ENCODE data around the gene PODN.

Gene PODN

DNA sequence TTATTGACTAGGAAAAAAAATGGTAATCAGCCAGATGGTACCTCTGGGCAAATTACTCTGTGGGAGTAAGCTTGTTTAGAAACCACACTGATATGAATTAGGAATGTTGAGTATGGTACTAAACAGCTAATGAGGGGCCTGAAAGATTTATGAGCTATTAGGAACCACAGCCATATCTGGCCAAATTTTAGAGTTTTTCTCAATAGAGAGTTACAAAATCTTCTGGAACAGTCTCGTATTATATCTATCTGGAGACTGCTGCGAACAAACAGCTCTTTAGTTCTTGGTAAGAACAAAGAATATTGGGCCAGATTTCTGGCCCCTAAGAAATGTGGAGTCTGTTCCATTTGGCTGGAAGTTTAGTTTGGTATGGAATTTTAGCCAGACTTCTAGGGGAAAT is 4.9 kb upstream of the PODN start:
- DNase-seq, result no peak

GRCh38 chr1:53060579-53060978 is 1.4 kb upstream of the PODN start:
- DNase-seq, result no peak

DNA sequence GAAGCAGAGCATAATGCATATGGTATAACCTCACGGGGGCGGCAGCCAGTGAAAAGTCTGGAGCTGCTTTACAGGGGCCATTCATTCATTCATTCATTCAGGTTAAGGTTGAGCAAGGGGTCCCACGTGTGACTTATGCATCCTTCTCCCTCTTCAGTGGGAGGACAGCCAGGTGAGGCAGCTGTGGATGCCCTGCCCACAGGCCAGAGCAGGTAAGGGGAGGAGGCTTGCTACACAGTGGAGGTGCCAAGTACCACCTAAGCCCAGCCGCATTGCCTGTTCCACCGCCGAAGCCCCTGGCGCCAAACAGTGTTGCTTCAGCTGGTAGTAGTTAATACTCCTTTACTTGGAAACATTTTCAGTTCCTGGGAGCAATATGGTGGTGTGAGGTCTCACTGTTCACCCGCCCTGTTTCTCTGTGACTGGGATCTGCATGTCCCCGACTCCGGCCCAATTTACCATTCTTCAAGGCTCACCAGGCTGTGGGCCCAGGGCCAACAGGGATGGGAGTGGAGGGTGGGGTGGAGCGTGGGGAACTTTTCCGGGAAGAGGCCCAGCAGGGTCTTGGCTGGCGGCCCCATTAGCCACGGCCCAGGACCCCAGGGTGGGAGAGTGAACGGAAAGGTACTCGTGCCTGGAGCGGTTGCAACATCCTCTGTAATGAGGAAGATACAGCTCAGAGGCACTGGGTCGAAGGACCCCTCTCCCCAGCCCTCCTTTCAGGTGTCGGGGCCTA is 722 bp upstream of the PODN start:
- DNase-seq, result no peak

DNA sequence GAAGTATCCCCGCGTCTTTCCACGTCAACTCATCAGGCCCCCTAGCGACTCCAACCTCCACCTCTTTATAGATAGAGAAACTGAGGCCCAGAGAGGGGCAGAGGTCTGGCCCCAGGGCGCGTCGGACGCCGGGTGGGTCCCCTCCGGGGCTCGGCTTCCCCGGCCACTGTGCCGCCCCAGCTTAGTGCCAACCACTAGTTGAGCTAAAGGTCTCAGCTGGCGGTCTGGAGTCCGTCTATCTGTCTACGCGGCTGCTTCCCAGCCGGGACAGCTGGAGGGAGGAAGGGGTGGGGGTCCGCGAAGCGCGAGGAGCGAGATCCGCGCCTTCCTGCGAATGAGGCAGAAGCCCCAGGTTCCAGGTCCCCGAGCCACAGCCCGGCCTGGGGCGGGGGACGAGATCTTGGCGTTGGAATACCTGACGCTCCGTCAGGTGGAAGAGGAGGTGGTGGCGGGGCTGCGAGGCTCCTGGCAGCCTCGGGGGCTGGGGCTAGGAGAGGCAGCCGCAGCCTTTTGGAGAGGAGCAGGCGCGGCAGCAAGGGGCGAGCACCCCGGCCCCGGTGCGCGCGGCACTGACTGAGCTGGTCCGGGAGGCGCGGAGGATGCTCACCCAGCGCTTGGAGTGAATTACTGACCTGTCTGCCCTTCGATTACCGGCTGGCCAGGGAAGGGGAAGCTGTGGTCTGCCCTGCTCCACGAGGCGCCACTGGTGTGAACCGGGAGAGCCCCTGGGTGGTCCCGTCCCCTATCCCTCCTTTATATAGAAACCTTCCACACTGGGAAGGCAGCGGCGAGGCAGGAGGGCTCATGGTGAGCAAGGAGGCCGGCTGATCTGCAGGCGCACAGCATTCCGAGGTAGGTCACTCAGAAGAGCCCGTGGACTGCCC is 937 bp downstream of the PODN start:
- DNase-seq, result no peak

DNA sequence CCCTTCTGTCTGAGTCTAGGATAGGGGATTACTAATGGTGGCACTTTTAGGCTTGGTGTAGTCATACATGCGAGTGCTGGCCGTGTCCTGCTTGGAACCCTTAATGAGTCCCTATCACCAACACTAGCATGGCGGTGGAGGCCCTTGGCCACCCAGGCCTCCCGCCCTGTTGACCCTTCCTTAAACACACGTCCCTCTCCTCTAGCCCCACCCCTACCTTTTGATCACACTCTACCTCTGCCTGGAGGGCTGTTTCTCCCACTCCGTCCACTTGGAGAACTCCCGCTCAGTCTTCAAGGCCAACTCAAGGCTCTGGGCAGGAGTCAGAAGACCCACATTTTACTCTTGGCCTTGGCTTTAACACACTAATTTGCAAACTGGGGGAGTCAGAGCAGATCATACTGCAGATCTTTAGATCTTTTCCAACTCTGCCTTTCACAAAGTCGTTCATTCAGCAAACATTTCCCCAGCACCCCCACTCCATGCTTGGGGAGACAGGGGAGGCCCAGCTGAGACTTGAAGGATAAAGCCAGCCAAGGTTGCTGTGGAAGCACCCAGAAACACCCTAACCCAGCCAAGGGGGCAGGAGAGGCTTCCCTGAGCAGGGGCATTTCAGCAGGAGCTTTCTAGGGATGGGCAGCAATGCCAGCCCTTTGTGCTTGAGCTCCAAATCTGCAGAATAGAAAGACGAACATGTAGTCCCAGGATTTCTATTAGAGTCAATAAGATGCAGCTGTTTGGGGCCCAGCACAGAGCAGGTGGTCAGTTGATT is 1.9 kb downstream of the PODN start:
- no peak for DNase-seq

- no peak for DNase-seq
Measured at GRCh38 chr1:53065391-53065790, 3.4 kb downstream of the PODN start.

DNA sequence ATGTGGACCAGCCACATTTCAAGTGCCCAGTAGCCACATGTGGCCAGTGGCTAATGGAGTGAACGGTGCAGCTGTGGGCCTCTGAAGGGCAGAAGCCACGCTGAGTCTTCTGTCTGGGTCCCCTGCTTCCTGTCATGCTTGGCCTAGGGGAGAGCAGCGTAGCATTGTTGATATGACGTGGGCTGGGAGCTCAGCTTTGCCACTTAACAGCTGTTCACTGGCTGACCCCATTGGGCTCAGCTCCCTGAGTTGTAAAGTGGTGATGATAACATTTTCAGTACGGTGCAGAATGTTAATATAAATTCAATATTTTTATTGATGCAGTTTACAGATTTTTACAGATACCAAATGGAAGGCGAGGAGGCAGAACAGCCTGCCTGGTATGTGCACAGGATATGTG is 4.5 kb downstream of the PODN start:
- no peak for DNase-seq

DNA sequence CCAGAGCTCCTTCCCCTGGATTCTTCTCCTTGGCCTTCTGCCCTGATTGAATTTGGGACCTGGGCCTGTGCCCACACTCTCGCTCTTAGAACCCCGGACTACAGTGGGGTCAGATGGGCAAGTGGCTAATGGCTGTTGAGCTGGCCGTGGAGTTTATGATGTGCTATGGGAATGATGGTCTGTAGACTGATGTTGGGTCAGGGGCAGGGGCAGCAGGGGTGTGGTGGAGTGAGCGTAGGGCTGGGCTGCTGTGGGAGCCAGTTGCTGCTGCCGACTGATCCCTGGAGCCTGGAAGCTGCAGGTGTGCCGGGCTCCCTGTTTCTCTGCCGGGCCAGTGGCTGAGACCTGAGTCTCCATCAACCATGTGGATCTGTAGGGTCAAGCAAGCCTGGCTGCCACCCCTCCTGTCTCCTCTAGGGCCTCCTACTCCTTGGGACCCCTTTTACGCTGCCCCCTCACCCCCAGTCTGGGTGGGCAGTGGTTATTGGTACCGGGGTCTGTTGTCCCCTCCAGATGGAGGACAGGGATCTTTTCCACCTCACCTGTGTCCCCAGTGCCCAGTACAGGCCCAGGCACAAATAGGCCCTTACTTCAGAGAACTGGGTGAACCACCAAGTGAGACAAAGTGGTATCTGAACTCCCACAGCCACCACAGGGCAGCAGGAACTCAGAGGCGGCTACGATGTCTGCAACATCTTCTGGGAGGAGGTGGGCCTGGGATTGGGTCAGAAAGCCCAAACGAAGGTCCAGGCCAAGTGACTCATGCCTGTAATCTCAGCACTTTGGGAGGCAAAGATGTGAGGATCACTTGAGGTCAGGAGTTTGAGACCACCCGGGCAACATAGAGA is 5.1 kb downstream of the PODN start:
- no peak for DNase-seq

- DNase-seq, result no peak
Measured at GRCh38 chr1:53067886-53068285, 5.9 kb downstream of the PODN start.

GRCh38 chr1:53068314-53069099 is 6.5 kb downstream of the PODN start:
- no peak for DNase-seq

GRCh38 chr1:53069265-53069662 is 7.3 kb downstream of the PODN start:
- no peak for DNase-seq

DNA sequence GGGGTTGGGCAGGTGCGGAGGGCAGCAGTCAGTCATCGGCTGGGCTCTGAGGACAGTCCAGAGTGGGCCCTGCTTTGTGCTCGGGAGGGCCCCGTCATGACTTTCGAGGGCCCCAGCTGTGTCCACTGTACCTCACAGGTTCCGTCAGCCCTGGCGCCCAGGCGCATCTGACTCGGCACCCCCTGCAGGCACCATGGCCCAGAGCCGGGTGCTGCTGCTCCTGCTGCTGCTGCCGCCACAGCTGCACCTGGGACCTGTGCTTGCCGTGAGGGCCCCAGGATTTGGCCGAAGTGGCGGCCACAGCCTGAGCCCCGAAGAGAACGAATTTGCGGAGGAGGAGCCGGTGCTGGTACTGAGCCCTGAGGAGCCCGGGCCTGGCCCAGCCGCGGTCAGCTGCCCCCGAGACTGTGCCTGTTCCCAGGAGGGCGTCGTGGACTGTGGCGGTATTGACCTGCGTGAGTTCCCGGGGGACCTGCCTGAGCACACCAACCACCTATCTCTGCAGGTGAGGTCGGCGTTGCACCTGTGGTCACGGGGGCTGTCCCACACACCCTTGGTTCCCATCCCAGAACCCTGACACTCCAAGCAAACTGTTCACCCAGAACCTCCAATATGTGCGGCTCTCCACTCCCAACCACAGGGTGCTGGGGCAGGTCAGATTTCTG is 7.8 kb downstream of the PODN start:
- no peak for DNase-seq

DNA sequence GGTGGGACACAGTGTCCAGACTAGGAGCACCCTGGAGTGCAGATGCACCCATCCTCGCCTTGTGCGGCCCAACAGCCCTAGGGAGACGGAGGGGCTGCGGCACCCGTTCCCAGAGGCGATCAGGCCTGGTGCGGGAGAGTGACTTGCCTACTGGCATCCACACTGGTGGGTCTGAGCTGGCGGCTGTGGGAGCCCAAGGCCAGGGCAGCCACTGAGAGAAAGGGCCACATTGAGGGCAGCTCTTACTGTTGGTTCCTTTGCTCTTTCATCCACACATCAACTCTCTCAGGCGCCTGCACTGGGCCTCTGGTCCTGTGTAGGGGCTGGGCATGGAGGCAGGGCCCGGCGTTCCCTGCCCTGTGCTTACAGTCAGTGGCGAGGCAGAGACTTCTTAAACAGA is 8.6 kb downstream of the PODN start:
- DNase-seq, result no peak

DNA sequence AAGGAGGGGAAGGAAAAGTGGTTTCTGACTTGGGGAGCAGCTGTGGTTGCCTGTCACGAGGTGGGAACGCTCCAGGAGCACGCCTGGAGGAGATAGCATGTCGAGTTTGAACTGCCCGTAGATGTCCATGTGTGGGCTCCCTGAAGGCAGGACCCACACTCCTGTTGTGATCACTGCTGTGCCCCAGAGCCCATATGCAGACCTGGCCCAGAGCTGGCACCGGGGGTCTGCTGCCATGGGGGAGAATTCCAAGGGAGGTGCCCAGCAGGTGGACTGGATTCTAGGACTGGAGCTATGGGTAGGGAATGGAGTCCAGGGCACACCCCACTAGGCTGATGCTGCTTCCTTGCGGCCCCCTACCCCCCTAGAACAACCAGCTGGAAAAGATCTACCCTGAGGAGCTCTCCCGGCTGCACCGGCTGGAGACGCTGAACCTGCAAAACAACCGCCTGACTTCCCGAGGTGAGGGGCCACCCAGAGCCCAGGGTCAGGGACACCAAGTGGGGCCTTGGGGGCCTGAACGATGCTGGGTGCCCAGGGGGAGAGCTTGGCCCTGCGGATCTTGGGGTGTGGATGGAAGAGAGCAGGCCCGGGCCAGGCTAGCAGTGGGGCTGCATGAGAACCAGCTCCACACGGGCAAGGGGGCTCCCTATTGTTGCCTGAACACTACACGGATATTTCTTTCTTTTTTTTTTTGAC is 9.3 kb downstream of the PODN start:
- DNase-seq, result no peak

DNA sequence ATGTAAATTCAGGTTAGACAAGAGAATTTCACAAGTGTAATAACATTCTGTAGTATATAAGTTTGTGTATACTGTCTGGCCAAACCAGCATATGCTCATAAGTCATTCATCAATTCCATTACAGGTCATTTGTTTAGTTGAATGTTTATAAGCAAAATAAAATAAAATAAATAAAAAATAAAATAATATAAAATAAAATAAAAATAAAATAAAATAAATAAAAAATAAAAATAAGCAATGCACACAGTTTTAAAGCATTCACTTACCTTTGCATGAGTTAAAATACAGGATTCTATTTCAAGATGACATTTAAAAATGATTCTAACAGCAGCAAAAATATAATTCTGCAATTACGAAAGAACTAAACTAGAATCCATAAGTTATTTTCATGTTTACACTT is 9.9 kb downstream of the PODN start:
- no peak for DNase-seq

DNA sequence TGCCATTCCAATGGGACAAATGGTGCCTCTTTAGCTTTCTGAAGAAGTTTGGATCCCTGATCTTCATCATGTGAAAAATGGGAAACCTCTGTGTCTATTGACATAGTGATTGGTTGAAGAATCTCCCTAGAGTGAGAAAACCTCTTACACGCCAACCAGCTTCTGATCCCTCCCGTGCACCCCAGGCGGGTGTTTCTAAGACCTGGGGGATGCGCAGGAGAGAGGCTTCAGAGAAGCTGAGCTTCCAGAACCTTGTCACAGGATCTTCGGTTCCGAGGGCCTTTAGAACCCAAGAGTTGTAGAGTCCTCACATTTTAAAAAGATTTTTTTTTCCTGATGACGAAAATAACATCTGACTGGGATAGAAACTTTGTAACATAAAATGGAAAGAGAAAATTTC is 11.3 kb downstream of the PODN start:
- no peak for DNase-seq

DNA sequence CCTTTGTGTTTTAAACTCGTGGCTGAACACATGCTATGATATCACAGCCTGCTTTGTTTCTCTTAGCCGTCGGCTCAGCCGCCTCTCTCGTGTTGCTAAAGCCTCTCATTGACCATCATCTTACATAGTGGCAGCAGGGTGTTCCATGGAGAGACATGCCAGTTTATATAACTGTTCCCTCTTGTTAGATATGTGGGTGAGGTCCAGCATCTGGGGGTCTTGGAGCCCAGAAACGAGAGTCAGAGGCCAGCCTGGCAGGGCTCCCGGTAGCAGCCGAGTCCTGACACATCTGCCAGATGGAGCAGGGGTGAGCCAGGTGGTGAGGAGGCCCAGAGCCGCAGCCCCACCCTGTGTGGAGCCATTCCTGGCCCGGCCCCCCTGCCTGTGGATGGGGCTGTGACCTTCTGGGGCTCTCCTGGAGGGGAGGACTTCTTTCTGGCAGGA is 11.9 kb downstream of the PODN start:
- no peak for DNase-seq

DNA sequence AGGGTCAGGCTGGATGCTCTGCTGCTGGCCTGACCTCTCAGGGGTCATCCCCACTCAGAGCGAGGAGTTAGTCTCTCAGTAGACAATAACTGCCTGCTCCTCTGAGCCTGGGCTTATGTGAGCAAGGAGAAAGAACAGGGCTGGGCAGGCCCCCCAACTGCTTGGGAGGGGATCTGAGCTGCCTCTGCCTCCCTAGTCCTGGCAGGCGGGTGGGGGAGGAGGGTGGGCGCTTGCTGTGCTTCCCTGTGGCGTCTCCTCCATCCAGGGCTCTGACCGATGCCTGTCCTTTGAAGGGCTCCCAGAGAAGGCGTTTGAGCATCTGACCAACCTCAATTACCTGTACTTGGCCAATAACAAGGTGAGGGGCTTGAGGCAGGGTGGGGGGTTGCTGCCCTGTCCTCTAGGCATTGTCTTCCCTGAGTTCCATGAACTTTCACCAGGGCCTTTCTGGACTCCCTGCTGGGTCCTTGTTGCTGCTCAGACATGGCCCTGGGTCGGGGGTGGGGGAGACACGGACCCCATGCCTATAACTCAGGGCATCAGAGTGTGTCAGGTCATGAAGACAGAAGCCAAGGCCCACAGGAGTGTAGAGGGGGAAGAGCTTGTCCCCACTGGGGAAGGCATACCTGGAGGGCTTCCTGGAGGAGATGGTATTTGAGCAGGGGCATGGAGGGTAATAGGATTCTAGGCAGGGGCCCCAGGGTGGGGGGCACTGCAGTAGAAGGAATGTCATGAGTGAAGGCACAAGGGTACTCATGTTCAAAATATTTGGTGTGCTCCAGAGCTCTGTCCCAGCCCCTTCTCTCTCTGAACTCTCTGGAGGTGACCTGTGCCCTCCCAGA is 12.5 kb downstream of the PODN start:
- DNase-seq, result no peak

GRCh38 chr1:53075206-53075605 is 13.2 kb downstream of the PODN start:
- DNase-seq, result no peak

DNA sequence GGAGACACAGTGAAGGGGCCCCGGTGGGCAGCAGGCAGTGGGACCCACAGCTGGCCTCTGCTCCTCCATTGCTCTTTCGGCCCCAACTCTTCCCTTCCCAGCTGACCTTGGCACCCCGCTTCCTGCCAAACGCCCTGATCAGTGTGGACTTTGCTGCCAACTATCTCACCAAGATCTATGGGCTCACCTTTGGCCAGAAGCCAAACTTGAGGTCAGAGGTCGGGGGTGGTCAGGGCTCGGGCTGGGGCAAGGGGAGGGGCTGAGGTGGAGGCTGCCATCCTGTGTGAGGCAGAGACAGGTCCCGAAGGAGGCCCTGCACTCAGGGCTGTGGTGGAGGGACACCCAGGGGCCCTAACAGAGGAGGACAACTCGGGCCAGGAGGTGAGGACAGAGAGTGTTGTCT is 13.7 kb downstream of the PODN start:
- no peak for DNase-seq
